A673 (cell line): Measurements from ENCODE around the gene BARHL1.

Source experiments
- CTCF ChIP-seq: fragments of 300-800, 200-600 bp; sonication (generic); conservative IDR thresholded peaks from 2 replicates; pipeline ENCODE4 v1.5.1; 2017; ENCODE audit warnings: low read depth, mild to moderate bottlenecking, antibody characterized with exemption, low read length, moderate library complexity, mixed read lengths
- EZH2 ChIP-seq: fragments of 200-600 bp; sonication (generic); IDR thresholded peaks from 2 replicates; pipeline ENCODE4 v1.6.1; 2017; ENCODE audit warnings: borderline replicate concordance, low read depth, mild to moderate bottlenecking, mixed read lengths, antibody characterized with exemption, low read length; ENCODE audit not compliant: poor library complexity, severe bottlenecking

GRCh38 chr9:132590037-132590317 is 7.6 kb downstream of the BARHL1 start:
- no peak for TF ChIP-seq CTCF
- TF ChIP-seq EZH2 = no peak
